CD14-positive monocyte (primary cell): ENCODE data around the gene KRTAP2-3. TPM values are rescaled to one million over a fixed set of nuclear protein-coding genes. Genes with fewer than 3 reads are reported as not detected.

Experiments used
- DNase-seq, 3 donors: peaks; one replicate each; pipeline ENCODE4 v3.0.0-alpha.2; 2011 to 2022
- H2AFZ ChIP-seq: 2 replicates; pipeline ENCODE4 v1.6.0; 2012; ENCODE audit warnings: mild to moderate bottlenecking, low read depth, low read length, inconsistent platforms; ENCODE audit not compliant: insufficient read depth, poor library complexity, severe bottlenecking
- H3K27ac ChIP-seq, 2 donors: 1 replicate in 1 of 2; 2 replicates in 1 of 2; pipeline ENCODE4 v1.5.1; 2012 to 2013; ENCODE audit warnings: low read length in 2 of 2, control low read depth in 1 of 2, inconsistent platforms in 1 of 2, low read depth in 1 of 2, mild to moderate bottlenecking in 1 of 2
- H3K27me3 ChIP-seq, 2 donors: one replicate each; pipeline versions ENCODE4 v1.6.0 to v1.6.1; 2011 to 2013; ENCODE audit warnings: low read length in 2 of 2; ENCODE audit not compliant: control insufficient read depth in 2 of 2, insufficient read depth in 2 of 2
- H3K36me3 ChIP-seq, 2 donors: replicated peaks in 1 of 2; 1 replicate in 1 of 2; 2 replicates in 1 of 2; pipeline versions ENCODE4 v1.5.1 to v1.6.1; 2012 to 2013; ENCODE audit warnings: low read length in 2 of 2, control low read depth in 1 of 2, inconsistent platforms in 1 of 2, mild to moderate bottlenecking in 1 of 2; ENCODE audit not compliant: insufficient read depth in 2 of 2, control insufficient read depth in 1 of 2
- H3K4me1 ChIP-seq, 2 donors: 1 replicate in 1 of 2; 2 replicates in 1 of 2; pipeline versions ENCODE4 v1.5.1 to v1.6.1; 2012 to 2013; ENCODE audit warnings: low read length in 2 of 2, control low read depth in 1 of 2, inconsistent platforms in 1 of 2, mild to moderate bottlenecking in 1 of 2, moderate library complexity in 1 of 2; ENCODE audit not compliant: insufficient read depth in 2 of 2, control insufficient read depth in 1 of 2
- H3K4me2 ChIP-seq: replicated peaks from 2 replicates; pipeline ENCODE3; 2012; ENCODE audit warnings: low read length, moderate library complexity, mild to moderate bottlenecking; ENCODE audit not compliant: poor library complexity, severe bottlenecking; ENCODE audit errors: extremely low read depth
- H3K4me3 ChIP-seq, 3 experiments: fragments of 200-600 bp in 1 of 3; sonication (generic) in 1 of 3; replicated peaks in 1 of 3; 1 replicate in 2 of 3; 2 replicates in 1 of 3; pipeline ENCODE4 v1.5.1; 2011 to 2013; ENCODE audit warnings: low read length in 3 of 3, mild to moderate bottlenecking in 3 of 3, control low read depth in 2 of 3, low read depth in 2 of 3, inconsistent platforms in 1 of 3, moderate library complexity in 1 of 3
- H3K79me2 ChIP-seq: 2 replicates; pipeline ENCODE4 v1.6.0; 2012; ENCODE audit warnings: mild to moderate bottlenecking, control low read depth, inconsistent platforms, low read length, moderate library complexity; ENCODE audit not compliant: insufficient read depth
- H3K9ac ChIP-seq: 2 replicates; pipeline ENCODE4 v1.6.0; 2017; ENCODE audit warnings: low read length, mild to moderate bottlenecking; ENCODE audit not compliant: insufficient read depth, poor library complexity, severe bottlenecking
- H3K9me3 ChIP-seq, 2 donors: replicated peaks in 1 of 2; 1 replicate in 1 of 2; 2 replicates in 1 of 2; pipeline versions ENCODE4 v1.5.1 to v1.6.1; 2012 to 2013; ENCODE audit warnings: low read length in 2 of 2, control low read depth in 1 of 2; ENCODE audit not compliant: control insufficient read depth in 1 of 2, insufficient read depth in 1 of 2
- H4K20me1 ChIP-seq: 2 replicates; pipeline ENCODE4 v1.6.0; 2012; ENCODE audit warnings: mild to moderate bottlenecking, low read length, control low read depth, moderate library complexity; ENCODE audit not compliant: insufficient read depth
- H3K27ac Mint-ChIP-seq, 7 donors: one replicate each; pipeline ENCODE4 v1.8.0; 2020; ENCODE audit warnings: mild to moderate bottlenecking in 7 of 7, mixed read lengths in 7 of 7, moderate library complexity in 6 of 7, inconsistent platforms in 2 of 7
- H3K27me3 Mint-ChIP-seq, 3 donors: one replicate each; pipeline ENCODE4 v1.8.0; 2021 to 2022; ENCODE audit warnings: low read depth in 3 of 3, mild to moderate bottlenecking in 3 of 3, mixed read lengths in 3 of 3, moderate library complexity in 3 of 3, inconsistent platforms in 1 of 3
- H3K36me3 Mint-ChIP-seq, 2 donors: one replicate each; pipeline ENCODE4 v1.8.0; 2020; ENCODE audit warnings: mixed read lengths in 2 of 2, inconsistent platforms in 1 of 2, mild to moderate bottlenecking in 1 of 2
- H3K4me1 Mint-ChIP-seq: one replicate; pipeline ENCODE4 v1.8.0; 2020; ENCODE audit warnings: mild to moderate bottlenecking, mixed read lengths
- H3K4me3 Mint-ChIP-seq, 2 donors: one replicate each; pipeline ENCODE4 v1.8.0; 2020; ENCODE audit warnings: mild to moderate bottlenecking in 2 of 2, mixed read lengths in 2 of 2, moderate library complexity in 1 of 2
- H3K9me3 Mint-ChIP-seq, 7 donors: one replicate each; pipeline ENCODE4 v1.8.0; 2020 to 2022; ENCODE audit warnings: mixed read lengths in 7 of 7, mild to moderate bottlenecking in 6 of 7, moderate library complexity in 6 of 7, inconsistent platforms in 2 of 7
- CTCF ChIP-seq: fragments of 200-600 bp; IDR thresholded peaks from one replicate; pipeline ENCODE4 v1.8.0; 2022; ENCODE audit warnings: antibody characterized with exemption, mild to moderate bottlenecking
- whole genome bisulfite sequencing: methylation state at CpG from one replicate; pipeline ENCODE4 v1.1.5; 2013; ENCODE audit warnings: missing lambda C conversion rate; ENCODE audit not compliant: insufficient coverage; 5-methylcytosine and 5-hydroxymethylcytosine counted together
- intact Hi-C, 2 donors: fragments of 100-400 bp; cut with micrococcal nuclease; formaldehyde crosslinking; loops; one replicate each; pipeline versions ENCODE4 v1.15.0 to v1.15.1; 2023
- polyA plus RNA-seq, 3 donors: library from polyadenylated mRNA; depleted of rRNA in 1 of 3; unstranded in 2 of 3; stranded (reverse) in 1 of 3; fragments of 300-500 nt in 2 of 3; fragments of >200 nt in 1 of 3; fragmentation: Illumina TruSeq in 2 of 3; gene quantifications; 1 replicate in 2 of 3; 2 replicates in 1 of 3; pipeline ENCODE4 v1.2.3, GENCODE V29; 2012 to 2021

Gene KRTAP2-3
- polyA plus RNA-seq, 3 donors, result not detected

DNA sequence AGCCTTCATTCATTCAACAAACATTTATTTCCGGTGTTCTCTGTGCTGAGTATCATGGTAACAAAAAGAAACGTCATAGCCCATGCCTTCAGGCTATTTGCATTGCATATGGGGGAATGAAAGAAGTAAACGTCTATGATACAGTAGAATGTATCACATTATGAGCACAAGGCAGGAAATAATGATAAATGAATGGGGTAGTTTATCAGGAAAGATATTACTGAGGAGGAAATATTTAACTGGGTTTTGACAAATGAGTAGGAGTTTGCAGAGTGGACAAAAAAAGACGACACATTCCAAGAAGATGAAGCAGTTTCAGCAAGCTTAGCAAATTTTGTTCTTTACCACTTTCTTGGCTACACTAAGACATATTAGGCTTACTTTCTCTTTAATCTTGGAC lies 22.7 kb upstream of the KRTAP2-3 start:
- no peaks in the 10 kb centered on the region for H3K36me3 Mint-ChIP-seq
- Histone ChIP-seq H3K79me2 (no peaks in the 10 kb centered on the region), H3K4me3 (no peak overlapping the region), H3K4me2 (no peak overlapping the region), H3K27ac (no peak overlapping the region), H3K36me3 (no peaks in the 10 kb centered on the region), H2AFZ (no peak overlapping the region), H3K4me1 (no peaks in the 10 kb centered on the region), H3K27me3 (no peaks in the 10 kb centered on the region), H3K9ac (no peak overlapping the region), H4K20me1 (no peaks in the 10 kb centered on the region), H3K9me3 (no peaks in the 10 kb centered on the region)
- WGBS, result 95% methylated on average over 2 of the region's 4 CpGs
- no peak for DNase-seq
- TF ChIP-seq CTCF, result no peak
- H3K27me3 Mint-ChIP-seq, result peaks cover 0 to 2% (median under 1%) of the 10 kb centered on the region in 3 donors
- no peak overlapping the region for H3K4me3 Mint-ChIP-seq
- no peak overlapping the region for H3K27ac Mint-ChIP-seq
- H3K4me1 Mint-ChIP-seq, result no peaks in the 10 kb centered on the region
- intact Hi-C loops, result no loop called here
- H3K9me3 Mint-ChIP-seq, result peaks cover 0 to 5% (median 0%) of the 10 kb centered on the region in 7 donors

DNA sequence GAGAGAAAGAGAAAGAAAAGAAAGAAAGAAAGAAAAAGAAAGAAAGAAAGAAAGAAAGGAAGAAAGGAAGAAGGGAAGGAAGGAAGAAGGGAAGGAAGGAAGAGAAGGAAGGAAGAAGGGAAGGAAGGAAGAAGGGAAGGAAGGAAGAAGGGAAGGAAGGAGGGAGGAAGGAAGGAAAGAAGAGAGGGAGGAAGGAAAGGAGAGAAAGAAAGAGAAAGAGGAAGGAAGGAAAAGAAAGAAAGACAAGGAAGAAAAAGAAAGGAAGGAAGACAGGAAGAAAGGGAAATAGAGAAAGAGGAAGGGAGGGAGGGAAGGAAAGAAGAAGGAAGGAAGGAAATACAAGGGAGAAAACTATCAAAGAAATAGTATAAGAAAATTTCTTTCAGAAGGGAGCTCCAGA lies 16.9 kb upstream of the KRTAP2-3 start:
- Histone ChIP-seq H3K4me3 (no peak overlapping the region), H3K36me3 (no peaks in the 10 kb centered on the region), H3K4me1 (no peaks in the 10 kb centered on the region), H3K27ac (no peak overlapping the region), H3K9ac (no peak overlapping the region), H4K20me1 (no peaks in the 10 kb centered on the region), H3K4me2 (no peak overlapping the region), H2AFZ (no peak overlapping the region), H3K27me3 (no peaks in the 10 kb centered on the region), H3K9me3 (no peaks in the 10 kb centered on the region), H3K79me2 (no peaks in the 10 kb centered on the region)
- peaks cover 0 to 8% (median 5%) of the 10 kb centered on the region in 7 donors for H3K9me3 Mint-ChIP-seq
- no peak for DNase-seq
- H3K4me1 Mint-ChIP-seq, result no peaks in the 10 kb centered on the region
- intact Hi-C loops, result no loop called here
- no peak for TF ChIP-seq CTCF
- no peak overlapping the region for H3K4me3 Mint-ChIP-seq
- H3K27ac Mint-ChIP-seq, result no peak overlapping the region
- peaks cover 2 to 5% (median 3%) of the 10 kb centered on the region in 3 donors for H3K27me3 Mint-ChIP-seq
- H3K36me3 Mint-ChIP-seq, result no peaks in the 10 kb centered on the region
